ENCODE data around the gene SVIP. TPM values are rescaled to one million over a fixed set of nuclear protein-coding genes. Genes with fewer than 3 reads are reported as not detected.

SVIP gene
- total RNA-seq, 4 donors from 2014 or later, result 16.8 to 32.7 (median 22.6) TPM

DNA sequence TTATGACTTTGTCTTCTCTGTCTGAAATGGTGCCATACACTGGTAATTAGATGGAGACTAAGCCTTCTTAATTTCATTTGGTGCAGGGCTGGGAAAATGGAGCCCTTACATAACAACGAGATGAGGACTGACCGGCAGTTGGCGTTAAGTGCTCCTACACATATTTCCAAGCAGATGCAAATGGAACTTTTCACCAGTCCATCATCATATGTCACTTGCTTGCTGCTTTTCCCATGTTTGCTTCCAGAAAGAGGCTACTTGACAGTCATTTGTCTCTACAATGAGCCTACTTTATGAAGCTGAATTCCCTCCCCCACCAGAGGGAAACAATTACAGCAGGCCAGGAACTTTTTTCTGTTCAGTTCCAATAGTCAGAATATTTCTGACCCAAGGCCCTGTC lies 32.6 kb downstream of the SVIP start:
- Histone ChIP-seq H3K27me3 (no peaks in the 10 kb centered on the region), H3K36me3 (no peaks in the 10 kb centered on the region), H3K4me1 (peaks cover 0 to 15% (median 5%) of the 10 kb centered on the region in 4 donors), H3K4me3 (no peak overlapping the region), H3K27ac (no peak overlapping the region), H3K9me3 (no peaks in the 10 kb centered on the region)
- 71 to 73% methylated on average over 3 of the region's 3 CpGs for WGBS, 2 donors
- no peak for DNase-seq (ENCODE audit: low spot score in 2 of 2)
- TF ChIP-seq POLR2A (IDR thresholded peaks at IDR 0.05) (no peak), EP300 (IDR thresholded peaks at IDR 0.05) (no peak)
- TF ChIP-seq, protein P1, sequence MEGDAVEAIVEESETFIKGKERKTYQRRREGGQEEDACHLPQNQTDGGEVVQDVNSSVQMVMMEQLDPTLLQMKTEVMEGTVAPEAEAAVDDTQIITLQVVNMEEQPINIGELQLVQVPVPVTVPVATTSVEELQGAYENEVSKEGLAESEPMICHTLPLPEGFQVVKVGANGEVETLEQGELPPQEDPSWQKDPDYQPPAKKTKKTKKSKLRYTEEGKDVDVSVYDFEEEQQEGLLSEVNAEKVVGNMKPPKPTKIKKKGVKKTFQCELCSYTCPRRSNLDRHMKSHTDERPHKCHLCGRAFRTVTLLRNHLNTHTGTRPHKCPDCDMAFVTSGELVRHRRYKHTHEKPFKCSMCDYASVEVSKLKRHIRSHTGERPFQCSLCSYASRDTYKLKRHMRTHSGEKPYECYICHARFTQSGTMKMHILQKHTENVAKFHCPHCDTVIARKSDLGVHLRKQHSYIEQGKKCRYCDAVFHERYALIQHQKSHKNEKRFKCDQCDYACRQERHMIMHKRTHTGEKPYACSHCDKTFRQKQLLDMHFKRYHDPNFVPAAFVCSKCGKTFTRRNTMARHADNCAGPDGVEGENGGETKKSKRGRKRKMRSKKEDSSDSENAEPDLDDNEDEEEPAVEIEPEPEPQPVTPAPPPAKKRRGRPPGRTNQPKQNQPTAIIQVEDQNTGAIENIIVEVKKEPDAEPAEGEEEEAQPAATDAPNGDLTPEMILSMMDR (IDR thresholded peaks at IDR 0.05), result no peak

DNA sequence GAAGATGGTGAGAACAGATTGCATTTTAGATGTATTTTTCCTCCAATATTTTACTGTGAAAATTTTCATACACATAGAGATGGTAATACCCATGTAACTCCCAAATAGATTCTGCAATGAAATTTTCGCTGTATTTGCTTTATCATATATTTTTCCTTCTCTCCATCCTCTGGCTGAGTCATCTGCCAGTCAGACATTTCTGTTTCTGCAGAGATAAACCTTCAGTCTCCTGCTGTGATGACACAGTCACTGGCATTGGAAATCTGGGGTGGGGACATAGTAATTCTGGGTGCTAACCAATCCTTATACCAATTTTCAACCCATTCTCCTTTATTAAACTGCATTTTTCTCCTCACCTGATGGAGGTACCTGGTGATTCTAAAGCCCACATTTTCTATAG lies 33.7 kb downstream of the SVIP start:
- Histone ChIP-seq H3K9me3 (no peaks in the 10 kb centered on the region), H3K4me3 (no peak overlapping the region), H3K27ac (no peak overlapping the region), H3K36me3 (no peaks in the 10 kb centered on the region), H3K27me3 (no peaks in the 10 kb centered on the region), H3K4me1 (peaks cover 0 to 20% (median 6%) of the 10 kb centered on the region in 4 donors)
- WGBS, 2 donors, result 90 to 97% methylated on average over 1 of the region's 1 CpG
- TF ChIP-seq POLR2A (IDR thresholded peaks at IDR 0.05) (no peak), EP300 (IDR thresholded peaks at IDR 0.05) (no peak)
- TF ChIP-seq, protein P1 (IDR thresholded peaks at IDR 0.05), result no peak
- no peak for DNase-seq (ENCODE audit: low spot score in 2 of 2)

DNA sequence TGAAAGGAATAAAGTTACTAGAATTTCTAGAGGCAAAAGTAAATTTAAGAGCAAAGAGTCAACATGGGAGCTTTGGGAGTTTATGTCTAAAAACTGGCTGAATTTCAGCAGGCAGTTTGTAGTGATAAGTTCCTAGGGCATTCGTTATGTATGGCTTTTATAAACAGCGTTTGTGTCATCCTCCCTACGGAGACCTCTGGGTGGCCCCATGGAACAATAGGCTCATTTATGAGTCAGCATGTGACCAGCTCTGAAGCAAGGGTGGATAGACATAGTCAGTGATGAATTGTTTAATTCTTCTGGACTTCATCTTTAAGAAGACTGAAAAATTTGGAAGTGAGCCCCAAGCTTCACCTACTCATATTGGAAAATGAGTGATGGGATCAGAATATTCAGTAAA lies 37.1 kb downstream of the SVIP start:
- WGBS, 2 donors, result 16 to 19% methylated on average over 3 of the region's 3 CpGs
- H3K4me1 ChIP-seq, result peaks cover 0 to 20% (median 7%) of the 10 kb centered on the region in 4 donors
- peak overlapping the region in 2 of 4 donors; percentile 5 to 73 for H3K27ac ChIP-seq
- DNase-seq (ENCODE audit: low spot score in 2 of 2), result no peak
- TF ChIP-seq POLR2A (IDR thresholded peaks at IDR 0.05) (no peak), EP300 (IDR thresholded peaks at IDR 0.05) (peak in 1 of 2 donors; percentile 24)
- TF ChIP-seq, protein P1 (IDR thresholded peaks at IDR 0.05), result no peak
- H3K27me3 ChIP-seq, result no peaks in the 10 kb centered on the region
- H3K36me3 ChIP-seq, result no peaks in the 10 kb centered on the region
- H3K9me3 ChIP-seq, result no peaks in the 10 kb centered on the region
- no peak overlapping the region for H3K4me3 ChIP-seq

DNA sequence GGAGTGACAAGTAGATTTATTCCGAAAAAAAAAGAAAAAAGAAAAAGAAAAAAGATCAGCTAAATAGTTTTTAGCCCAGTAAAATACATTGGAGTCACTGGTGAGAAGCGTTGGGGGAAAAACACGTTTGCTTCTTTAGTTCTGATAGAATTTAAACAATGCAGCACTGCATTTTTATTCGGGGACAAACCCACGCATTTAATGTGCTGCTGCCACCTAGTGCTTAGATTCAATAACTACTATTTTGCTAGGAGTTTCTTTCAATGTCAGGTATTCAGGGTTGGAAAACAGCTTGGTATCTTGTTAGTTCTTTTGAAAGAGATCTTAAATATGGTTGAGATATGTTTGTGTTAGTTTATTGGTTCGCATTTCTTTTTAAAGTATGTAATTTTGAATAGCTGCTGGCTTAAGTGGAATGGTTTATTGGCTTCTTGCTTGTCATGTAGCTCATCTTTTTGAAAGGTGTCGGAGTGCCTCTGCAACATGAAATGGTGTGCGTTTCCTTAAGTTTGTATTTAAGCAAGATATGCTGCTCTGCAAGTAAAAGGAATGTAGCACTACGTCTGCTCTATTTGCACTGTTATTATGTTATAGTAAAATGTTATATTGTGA lies 41.9 kb downstream of the SVIP start:
- TF ChIP-seq EP300 (IDR thresholded peaks at IDR 0.05), result no peak
- TF ChIP-seq, protein P1 (IDR thresholded peaks at IDR 0.05), result peak; percentile 59 to 69 (median 63)
- Histone ChIP-seq H3K4me1 (peaks cover 0 to 15% (median 5%) of the 10 kb centered on the region in 4 donors), H3K27ac (no peak overlapping the region), H3K27me3 (no peaks in the 10 kb centered on the region), H3K4me3 (no peak overlapping the region), H3K36me3 (no peaks in the 10 kb centered on the region), H3K9me3 (peaks cover 0 to 5% (median 0%) of the 10 kb centered on the region in 4 donors)
- WGBS, 2 donors, result 25 to 27% methylated on average over 9 of the region's 9 CpGs
- DNase-seq (ENCODE audit: low spot score in 2 of 2), result no peak

DNA sequence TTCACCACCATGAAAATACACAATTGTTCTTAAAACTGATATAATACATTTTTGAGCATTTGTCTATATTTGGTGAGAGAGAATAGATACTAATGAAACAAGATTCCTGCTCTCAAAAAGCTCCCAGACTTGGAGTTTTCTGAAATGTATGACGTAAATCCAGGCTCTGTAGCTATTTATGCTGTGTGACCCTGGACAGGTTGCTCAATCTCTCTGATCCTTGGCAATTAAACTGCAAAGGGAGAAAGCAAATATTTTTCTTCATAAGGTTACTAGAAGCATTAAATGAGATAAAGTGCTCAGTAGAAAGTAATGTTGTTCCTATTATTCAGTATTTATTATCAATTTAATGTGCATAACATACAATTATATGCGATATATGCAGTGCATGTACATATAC lies 42.5 kb downstream of the SVIP start:
- TF ChIP-seq EP300 (IDR thresholded peaks at IDR 0.05), result no peak
- TF ChIP-seq, protein P1 (IDR thresholded peaks at IDR 0.05), result no peak
- no peak for TF ChIP-seq POLR2A (IDR thresholded peaks at IDR 0.05)
- H3K9me3 ChIP-seq, result peaks cover 0 to 5% (median 0%) of the 10 kb centered on the region in 4 donors
- no peaks in the 10 kb centered on the region for H3K27me3 ChIP-seq
- DNase-seq (ENCODE audit: low spot score in 2 of 2), result no peak
- H3K4me1 ChIP-seq, result peaks cover 0 to 10% (median 2%) of the 10 kb centered on the region in 4 donors
- no peaks in the 10 kb centered on the region for H3K36me3 ChIP-seq
- H3K4me3 ChIP-seq, result no peak overlapping the region
- no peak overlapping the region for H3K27ac ChIP-seq
- WGBS, 2 donors, result 77 to 79% methylated on average over 2 of the region's 2 CpGs
